ENCODE measurements around the gene MAP3K20.

DNA sequence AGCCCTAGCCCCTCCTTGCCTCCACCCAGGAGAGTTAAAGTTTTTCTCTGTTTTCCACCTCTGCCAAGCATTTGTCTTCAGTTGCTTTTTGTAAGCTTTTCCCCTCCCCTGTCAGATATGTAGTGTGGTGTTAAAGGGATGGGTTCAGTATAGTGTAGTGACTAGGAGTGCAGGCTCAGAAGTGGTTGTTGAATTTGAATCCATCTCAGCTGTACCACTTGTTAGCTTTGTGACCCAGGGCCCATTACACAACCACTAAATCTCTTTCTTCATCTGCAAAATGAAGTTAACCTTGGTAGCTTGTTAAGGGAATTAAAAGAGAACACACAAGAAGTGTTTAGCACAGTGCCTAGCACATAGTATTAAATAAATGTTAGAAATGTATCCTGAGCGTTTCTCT, 56.9 kb downstream of the MAP3K20 start:
- TF ChIP-seq, protein P1, sequence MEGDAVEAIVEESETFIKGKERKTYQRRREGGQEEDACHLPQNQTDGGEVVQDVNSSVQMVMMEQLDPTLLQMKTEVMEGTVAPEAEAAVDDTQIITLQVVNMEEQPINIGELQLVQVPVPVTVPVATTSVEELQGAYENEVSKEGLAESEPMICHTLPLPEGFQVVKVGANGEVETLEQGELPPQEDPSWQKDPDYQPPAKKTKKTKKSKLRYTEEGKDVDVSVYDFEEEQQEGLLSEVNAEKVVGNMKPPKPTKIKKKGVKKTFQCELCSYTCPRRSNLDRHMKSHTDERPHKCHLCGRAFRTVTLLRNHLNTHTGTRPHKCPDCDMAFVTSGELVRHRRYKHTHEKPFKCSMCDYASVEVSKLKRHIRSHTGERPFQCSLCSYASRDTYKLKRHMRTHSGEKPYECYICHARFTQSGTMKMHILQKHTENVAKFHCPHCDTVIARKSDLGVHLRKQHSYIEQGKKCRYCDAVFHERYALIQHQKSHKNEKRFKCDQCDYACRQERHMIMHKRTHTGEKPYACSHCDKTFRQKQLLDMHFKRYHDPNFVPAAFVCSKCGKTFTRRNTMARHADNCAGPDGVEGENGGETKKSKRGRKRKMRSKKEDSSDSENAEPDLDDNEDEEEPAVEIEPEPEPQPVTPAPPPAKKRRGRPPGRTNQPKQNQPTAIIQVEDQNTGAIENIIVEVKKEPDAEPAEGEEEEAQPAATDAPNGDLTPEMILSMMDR (conservative IDR thresholded peaks at IDR 0.05 in 1 of 2, IDR thresholded peaks at IDR 0.05 in 1 of 2; ENCODE audit: extremely low read depth in 1 of 2, insufficient read depth in 1 of 2, low read depth in 1 of 2, low read length in 2 of 2), result no peak
- no peak for TF ChIP-seq EZH2 (IDR thresholded peaks at IDR 0.05; ENCODE audit: borderline replicate concordance, low read length)
